IMR-90 (cell line): Measurements from ENCODE around the gene ZNF425.

Experiments used
- CTCF ChIP-seq: conservative IDR thresholded peaks from 2 replicates; pipeline ENCODE4 v1.5.1; 2012; ENCODE audit warnings: mild to moderate bottlenecking, low read depth, low read length, improper control_type of control experiment
- FOS ChIP-seq: fragments of 150-350 bp; IDR thresholded peaks from 2 replicates; pipeline ENCODE4 v1.6.1; 2016; ENCODE audit warnings: low read depth, low read length
- MAZ ChIP-seq: IDR thresholded peaks from 2 replicates; pipeline ENCODE4 v1.6.1; 2012; ENCODE audit warnings: low read depth, mild to moderate bottlenecking, low read length, improper control_type of control experiment, moderate library complexity, borderline replicate concordance
- POLR2A ChIP-seq: IDR thresholded peaks from 2 replicates; pipeline ENCODE4 v1.6.1; 2012; ENCODE audit warnings: mild to moderate bottlenecking, low read depth, low read length
- SMC3 ChIP-seq: fragments of 150-350 bp; IDR thresholded peaks from 2 replicates; pipeline ENCODE4 v1.6.1; 2016; ENCODE audit warnings: low read depth, mild to moderate bottlenecking, antibody characterized with exemption, low read length, moderate library complexity

DNA sequence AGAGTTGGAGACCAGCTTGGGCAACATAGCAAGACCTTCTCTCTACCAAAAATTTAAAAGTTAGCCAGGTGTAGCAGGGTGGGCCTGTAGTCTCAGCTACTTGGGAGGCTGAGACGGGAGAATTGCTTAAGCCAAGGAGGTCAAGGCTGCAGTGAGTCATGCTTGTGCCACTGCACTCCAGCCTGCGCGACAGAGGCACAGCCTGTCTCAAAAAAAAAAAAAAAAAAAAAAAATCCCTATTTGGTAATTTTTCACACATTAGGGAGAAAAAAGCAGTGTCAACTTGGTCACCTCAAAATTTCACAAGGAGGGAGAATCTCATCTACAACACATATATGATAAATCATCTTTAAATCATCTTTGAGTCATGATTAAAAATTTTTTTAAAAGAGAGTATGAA lies 14.7 kb upstream of the ZNF425 start:
- TF ChIP-seq SMC3: no peak
- no peak for TF ChIP-seq POLR2A
- TF ChIP-seq CTCF: no peak
- no peak for TF ChIP-seq FOS
- TF ChIP-seq MAZ: no peak
